ENCODE measurements around the gene ATL3. TPM values are rescaled to one million over a fixed set of nuclear protein-coding genes. Genes with fewer than 3 reads are reported as not detected.

ATL3 gene
- 119 and 152 TPM in 2 replicates for total RNA-seq (2012; rRNA removed)

- no peaks in the 10 kb centered on the region for H3K27me3 ChIP-seq (ENCODE audit: control insufficient read depth, insufficient read depth, low read length)
- peak within 1 kb of the TSS; percentile 96 for H3K9ac ChIP-seq (ENCODE audit: low read depth, low read length)
- peaks cover 5% of the 10 kb centered on the region for H3K36me3 ChIP-seq (ENCODE audit: insufficient read depth, low read length)
- H3K4me3 ChIP-seq (ENCODE audit: low read length) = peak within 1 kb of the TSS; percentile 77
- H3K4me1 ChIP-seq (ENCODE audit: control insufficient read depth, insufficient read depth, low read length) = peaks cover 56% of the 10 kb centered on the region
- peak within 1 kb of the TSS; percentile 82 for H3K4me2 ChIP-seq (ENCODE audit: low read length)
- no peaks in the 10 kb centered on the region for H3K9me3 ChIP-seq (replicated peaks; ENCODE audit: low read length)
Measured at GRCh38 chr11:63671322-63672155, at the start of gene ATL3. Gene ATL3, minus strand, starts transcription at chr11:63671376. Its CDS starts 41 bp downstream, at chr11:63671335.

GRCh38 chr11:63720611-63721010, 49.4 kb upstream of the ATL3 start:
- Histone ChIP-seq H3K4me2 (ENCODE audit: low read length) (no peak overlapping the region), H3K4me1 (ENCODE audit: control insufficient read depth, insufficient read depth, low read length) (peaks cover 6% of the 10 kb centered on the region), H3K27me3 (ENCODE audit: control insufficient read depth, insufficient read depth, low read length) (no peaks in the 10 kb centered on the region), H3K9me3 (replicated peaks; ENCODE audit: low read length) (no peaks in the 10 kb centered on the region), H3K4me3 (ENCODE audit: low read length) (no peak overlapping the region), H3K36me3 (ENCODE audit: insufficient read depth, low read length) (peaks cover 5% of the 10 kb centered on the region), H3K9ac (ENCODE audit: low read depth, low read length) (no peak overlapping the region)

- no peak overlapping the region for H3K4me2 ChIP-seq (ENCODE audit: low read length)
- no peaks in the 10 kb centered on the region for H3K9me3 ChIP-seq (replicated peaks; ENCODE audit: low read length)
- no peaks in the 10 kb centered on the region for H3K27me3 ChIP-seq (ENCODE audit: control insufficient read depth, insufficient read depth, low read length)
- no peak overlapping the region for H3K9ac ChIP-seq (ENCODE audit: low read depth, low read length)
- peaks cover 6% of the 10 kb centered on the region for H3K36me3 ChIP-seq (ENCODE audit: insufficient read depth, low read length)
- peaks cover 6% of the 10 kb centered on the region for H3K4me1 ChIP-seq (ENCODE audit: control insufficient read depth, insufficient read depth, low read length)
- H3K4me3 ChIP-seq (ENCODE audit: low read length) = no peak overlapping the region
Measured at GRCh38 chr11:63719987-63720386, 48.8 kb upstream of the ATL3 start.

- H3K4me2 ChIP-seq (ENCODE audit: low read length) = no peak overlapping the region
- no peak overlapping the region for H3K9ac ChIP-seq (ENCODE audit: low read depth, low read length)
- H3K9me3 ChIP-seq (replicated peaks; ENCODE audit: low read length) = no peaks in the 10 kb centered on the region
- peaks cover 6% of the 10 kb centered on the region for H3K4me1 ChIP-seq (ENCODE audit: control insufficient read depth, insufficient read depth, low read length)
- H3K36me3 ChIP-seq (ENCODE audit: insufficient read depth, low read length) = peaks cover 9% of the 10 kb centered on the region
- no peaks in the 10 kb centered on the region for H3K27me3 ChIP-seq (ENCODE audit: control insufficient read depth, insufficient read depth, low read length)
- no peak overlapping the region for H3K4me3 ChIP-seq (ENCODE audit: low read length)
Measured at GRCh38 chr11:63719001-63719400, 47.8 kb upstream of the ATL3 start.

- Histone ChIP-seq H3K4me3 (ENCODE audit: low read length) (no peak overlapping the region), H3K27me3 (ENCODE audit: control insufficient read depth, insufficient read depth, low read length) (no peaks in the 10 kb centered on the region), H3K9me3 (replicated peaks; ENCODE audit: low read length) (no peaks in the 10 kb centered on the region), H3K36me3 (ENCODE audit: insufficient read depth, low read length) (peaks cover 9% of the 10 kb centered on the region), H3K4me2 (ENCODE audit: low read length) (no peak overlapping the region), H3K4me1 (ENCODE audit: control insufficient read depth, insufficient read depth, low read length) (peaks cover 6% of the 10 kb centered on the region), H3K9ac (ENCODE audit: low read depth, low read length) (no peak overlapping the region)
Measured at GRCh38 chr11:63716046-63716445, 44.9 kb upstream of the ATL3 start.

- H3K4me2 ChIP-seq (ENCODE audit: low read length) = no peak overlapping the region
- H3K27me3 ChIP-seq (ENCODE audit: control insufficient read depth, insufficient read depth, low read length) = no peaks in the 10 kb centered on the region
- peaks cover 12% of the 10 kb centered on the region for H3K4me1 ChIP-seq (ENCODE audit: control insufficient read depth, insufficient read depth, low read length)
- H3K4me3 ChIP-seq (ENCODE audit: low read length) = no peak overlapping the region
- H3K9me3 ChIP-seq (replicated peaks; ENCODE audit: low read length) = no peaks in the 10 kb centered on the region
- H3K36me3 ChIP-seq (ENCODE audit: insufficient read depth, low read length) = peaks cover 4% of the 10 kb centered on the region
- H3K9ac ChIP-seq (ENCODE audit: low read depth, low read length) = no peak overlapping the region
Measured at GRCh38 chr11:63713766-63714165, 42.6 kb upstream of the ATL3 start.

GRCh38 chr11:63711838-63712237, 40.7 kb upstream of the ATL3 start:
- Histone ChIP-seq H3K9me3 (replicated peaks; ENCODE audit: low read length) (no peaks in the 10 kb centered on the region), H3K27me3 (ENCODE audit: control insufficient read depth, insufficient read depth, low read length) (no peaks in the 10 kb centered on the region), H3K4me2 (ENCODE audit: low read length) (no peak overlapping the region), H3K36me3 (ENCODE audit: insufficient read depth, low read length) (peaks cover 4% of the 10 kb centered on the region), H3K4me3 (ENCODE audit: low read length) (no peak overlapping the region), H3K4me1 (ENCODE audit: control insufficient read depth, insufficient read depth, low read length) (peaks cover 12% of the 10 kb centered on the region), H3K9ac (ENCODE audit: low read depth, low read length) (no peak overlapping the region)

- Histone ChIP-seq H3K4me3 (ENCODE audit: low read length) (no peak overlapping the region), H3K4me2 (ENCODE audit: low read length) (no peak overlapping the region), H3K9ac (ENCODE audit: low read depth, low read length) (no peak overlapping the region), H3K4me1 (ENCODE audit: control insufficient read depth, insufficient read depth, low read length) (peaks cover 12% of the 10 kb centered on the region), H3K9me3 (replicated peaks; ENCODE audit: low read length) (no peaks in the 10 kb centered on the region), H3K36me3 (ENCODE audit: insufficient read depth, low read length) (peaks cover 7% of the 10 kb centered on the region), H3K27me3 (ENCODE audit: control insufficient read depth, insufficient read depth, low read length) (no peaks in the 10 kb centered on the region)
Measured at GRCh38 chr11:63710476-63711217, 39.5 kb upstream of the ATL3 start.

- H3K4me3 ChIP-seq (ENCODE audit: low read length) = no peak overlapping the region
- peak overlapping the region; percentile 9 for H3K4me2 ChIP-seq (ENCODE audit: low read length)
- no peaks in the 10 kb centered on the region for H3K9me3 ChIP-seq (replicated peaks; ENCODE audit: low read length)
- no peak overlapping the region for H3K9ac ChIP-seq (ENCODE audit: low read depth, low read length)
- peaks cover 12% of the 10 kb centered on the region for H3K4me1 ChIP-seq (ENCODE audit: control insufficient read depth, insufficient read depth, low read length)
- H3K27me3 ChIP-seq (ENCODE audit: control insufficient read depth, insufficient read depth, low read length) = no peaks in the 10 kb centered on the region
- peaks cover 3% of the 10 kb centered on the region for H3K36me3 ChIP-seq (ENCODE audit: insufficient read depth, low read length)
Measured at GRCh38 chr11:63709336-63709884, 38.2 kb upstream of the ATL3 start.

- Histone ChIP-seq H3K27me3 (ENCODE audit: control insufficient read depth, insufficient read depth, low read length) (no peaks in the 10 kb centered on the region), H3K36me3 (ENCODE audit: insufficient read depth, low read length) (peaks cover 3% of the 10 kb centered on the region), H3K4me3 (ENCODE audit: low read length) (no peak overlapping the region), H3K4me2 (ENCODE audit: low read length) (no peak overlapping the region), H3K9me3 (replicated peaks; ENCODE audit: low read length) (no peaks in the 10 kb centered on the region), H3K4me1 (ENCODE audit: control insufficient read depth, insufficient read depth, low read length) (peaks cover 12% of the 10 kb centered on the region), H3K9ac (ENCODE audit: low read depth, low read length) (no peak overlapping the region)
Measured at GRCh38 chr11:63708764-63709163, 37.6 kb upstream of the ATL3 start.

GRCh38 chr11:63705526-63705925, 34.4 kb upstream of the ATL3 start:
- Histone ChIP-seq H3K36me3 (ENCODE audit: insufficient read depth, low read length) (peaks cover 3% of the 10 kb centered on the region), H3K4me2 (ENCODE audit: low read length) (no peak overlapping the region), H3K27me3 (ENCODE audit: control insufficient read depth, insufficient read depth, low read length) (no peaks in the 10 kb centered on the region), H3K9ac (ENCODE audit: low read depth, low read length) (no peak overlapping the region), H3K4me3 (ENCODE audit: low read length) (no peak overlapping the region), H3K4me1 (ENCODE audit: control insufficient read depth, insufficient read depth, low read length) (peaks cover 9% of the 10 kb centered on the region), H3K9me3 (replicated peaks; ENCODE audit: low read length) (no peaks in the 10 kb centered on the region)

All from skeletal muscle satellite cell (primary cell).